NT2/D1 (cell line): ENCODE measurements around the gene ZNF800.

Source experiments
- DNase-seq: peaks from one replicate; pipeline ENCODE4 v3.0.0-alpha.2; 2011; ENCODE audit warnings: low read depth, low spot score
- H3K27me3 ChIP-seq: 2 replicates; pipeline ENCODE4 v1.6.0; 2011; ENCODE audit warnings: mild to moderate bottlenecking; ENCODE audit not compliant: insufficient read length, insufficient read depth
- H3K36me3 ChIP-seq: 2 replicates; pipeline ENCODE4 v1.6.1; 2011; ENCODE audit warnings: mild to moderate bottlenecking, low read length, mixed read lengths; ENCODE audit not compliant: insufficient read depth, insufficient read length
- H3K4me1 ChIP-seq: 2 replicates; pipeline ENCODE4 v1.5.1; 2011; ENCODE audit not compliant: insufficient read depth, insufficient read length
- H3K4me3 ChIP-seq: 2 replicates; pipeline ENCODE4 v1.5.1; 2011; ENCODE audit warnings: low read depth; ENCODE audit not compliant: insufficient read length
- H3K9ac ChIP-seq: 2 replicates; pipeline ENCODE4 v1.6.0; 2011; ENCODE audit warnings: low read depth; ENCODE audit not compliant: insufficient read length
- H3K9me3 ChIP-seq: 2 replicates; pipeline ENCODE4 v1.5.1; 2011; ENCODE audit warnings: mild to moderate bottlenecking, low read length; ENCODE audit not compliant: insufficient read depth
- SUZ12 ChIP-seq: IDR thresholded peaks from 2 replicates; pipeline ENCODE4 v1.6.1; 2011; ENCODE audit not compliant: insufficient read length, insufficient read depth; ENCODE audit errors: extremely low read depth
- YY1 ChIP-seq: IDR thresholded peaks from 2 replicates; pipeline ENCODE4 v1.6.1; 2011; ENCODE audit not compliant: insufficient read length, insufficient read depth
- ZNF274 ChIP-seq: IDR thresholded peaks from 2 replicates; pipeline ENCODE4 v1.6.1; 2011; ENCODE audit warnings: mild to moderate bottlenecking, low read depth, low read length

ZNF800 gene

GRCh38 chr7:127378537-127378936 lies 14.0 kb downstream of the ZNF800 start:
- Histone ChIP-seq H3K36me3 (peaks cover 25% of the 10 kb centered on the region), H3K9ac (no peak overlapping the region)

GRCh38 chr7:127377425-127377824 lies 15.1 kb downstream of the ZNF800 start:
- H3K9me3 ChIP-seq: no peaks in the 10 kb centered on the region
- H3K27me3 ChIP-seq: no peaks in the 10 kb centered on the region
- no peak overlapping the region for H3K9ac ChIP-seq
- TF ChIP-seq ZNF274 (no peak), SUZ12 (no peak), YY1 (no peak)
- H3K4me1 ChIP-seq: no peaks in the 10 kb centered on the region
- no peak overlapping the region for H3K4me3 ChIP-seq
- peaks cover 27% of the 10 kb centered on the region for H3K36me3 ChIP-seq
- DNase-seq: no peak

More at GRCh38 chr7:127378537-127378936, 14.0 kb downstream of the ZNF800 start:
- Histone ChIP-seq H3K4me3 (no peak overlapping the region), H3K27me3 (no peaks in the 10 kb centered on the region), H3K4me1 (no peaks in the 10 kb centered on the region), H3K9me3 (no peaks in the 10 kb centered on the region)
- DNase-seq: no peak
- TF ChIP-seq SUZ12 (no peak), ZNF274 (no peak), YY1 (no peak)

- Histone ChIP-seq H3K9ac (no peak overlapping the region), H3K9me3 (no peaks in the 10 kb centered on the region), H3K27me3 (no peaks in the 10 kb centered on the region), H3K4me1 (no peaks in the 10 kb centered on the region), H3K4me3 (no peak overlapping the region), H3K36me3 (peaks cover 33% of the 10 kb centered on the region)
- no peak for TF ChIP-seq SUZ12
- no peak for TF ChIP-seq YY1
- TF ChIP-seq ZNF274: no peak
- DNase-seq: no peak
Observed at GRCh38 chr7:127375631-127376030, 16.9 kb downstream of the ZNF800 start.

- no peak for DNase-seq
- Histone ChIP-seq H3K36me3 (peaks cover 9% of the 10 kb centered on the region), H3K9me3 (no peaks in the 10 kb centered on the region), H3K4me3 (no peak overlapping the region), H3K4me1 (no peaks in the 10 kb centered on the region), H3K27me3 (no peaks in the 10 kb centered on the region), H3K9ac (no peak overlapping the region)
- TF ChIP-seq SUZ12 (no peak), YY1 (no peak), ZNF274 (no peak)
Observed at GRCh38 chr7:127367679-127368078, 24.8 kb downstream of the ZNF800 start.

- Histone ChIP-seq H3K27me3 (no peaks in the 10 kb centered on the region), H3K4me3 (no peak overlapping the region), H3K9ac (no peak overlapping the region), H3K36me3 (peaks cover 9% of the 10 kb centered on the region), H3K4me1 (no peaks in the 10 kb centered on the region), H3K9me3 (no peaks in the 10 kb centered on the region)
- no peak for TF ChIP-seq ZNF274
- TF ChIP-seq SUZ12: no peak
- no peak for TF ChIP-seq YY1
- no peak for DNase-seq
Observed at GRCh38 chr7:127366680-127367079, 25.8 kb downstream of the ZNF800 start.

GRCh38 chr7:127365957-127366315 lies 26.6 kb downstream of the ZNF800 start:
- no peaks in the 10 kb centered on the region for H3K4me1 ChIP-seq
- no peaks in the 10 kb centered on the region for H3K9me3 ChIP-seq
- peaks cover 8% of the 10 kb centered on the region for H3K36me3 ChIP-seq
- H3K27me3 ChIP-seq: no peaks in the 10 kb centered on the region
- H3K4me3 ChIP-seq: no peak overlapping the region
- no peak for DNase-seq
- H3K9ac ChIP-seq: no peak overlapping the region
- TF ChIP-seq SUZ12 (no peak), ZNF274 (no peak)

GRCh38 chr7:127365164-127365956 lies 27.1 kb downstream of the ZNF800 start:
- Histone ChIP-seq H3K27me3 (no peaks in the 10 kb centered on the region), H3K4me3 (no peak overlapping the region), H3K36me3 (peaks cover 4% of the 10 kb centered on the region), H3K9ac (no peak overlapping the region), H3K9me3 (no peaks in the 10 kb centered on the region), H3K4me1 (no peaks in the 10 kb centered on the region)
- TF ChIP-seq YY1: no peak
- TF ChIP-seq SUZ12: no peak
- no peak for TF ChIP-seq ZNF274
- DNase-seq: no peak
